ENCODE measurements around the gene XRRA1. TPM values are rescaled to one million over a fixed set of nuclear protein-coding genes. Genes with fewer than 3 reads are reported as not detected.

XRRA1 gene
- total RNA-seq, 1 experiment from 2014 or later: 49.6 TPM

- no peaks in the 10 kb centered on the region for H3K27me3 Mint-ChIP-seq (ENCODE audit: insufficient read depth, unreplicated experiment)
- ChIA-PET POLR2A (no interaction called here), CTCF (no interaction called here)
- H3K27ac Mint-ChIP-seq (ENCODE audit: low read depth, unreplicated experiment): no peak overlapping the region
- H3K4me3 Mint-ChIP-seq (ENCODE audit: unreplicated experiment): no peak overlapping the region
- H3K9me3 Mint-ChIP-seq (ENCODE audit: unreplicated experiment): no peaks in the 10 kb centered on the region
- no peak for TF ChIP-seq CTCF (IDR thresholded peaks at IDR 0.05; ENCODE audit: unreplicated experiment)
- H3K4me1 Mint-ChIP-seq (ENCODE audit: insufficient read depth, unreplicated experiment): no peaks in the 10 kb centered on the region
- BruUV-seq (replicated peaks): no TSS peak
- intact Hi-C loops (cut with micrococcal nuclease): no loop called here
- peaks cover 78% of the 10 kb centered on the region for H3K36me3 Mint-ChIP-seq (ENCODE audit: insufficient read depth, unreplicated experiment)
- DNase-seq (ENCODE audit: unreplicated experiment): no peak
Observed at GRCh38 chr11:74842967-74843366, 105.9 kb downstream of the XRRA1 start.

DNA sequence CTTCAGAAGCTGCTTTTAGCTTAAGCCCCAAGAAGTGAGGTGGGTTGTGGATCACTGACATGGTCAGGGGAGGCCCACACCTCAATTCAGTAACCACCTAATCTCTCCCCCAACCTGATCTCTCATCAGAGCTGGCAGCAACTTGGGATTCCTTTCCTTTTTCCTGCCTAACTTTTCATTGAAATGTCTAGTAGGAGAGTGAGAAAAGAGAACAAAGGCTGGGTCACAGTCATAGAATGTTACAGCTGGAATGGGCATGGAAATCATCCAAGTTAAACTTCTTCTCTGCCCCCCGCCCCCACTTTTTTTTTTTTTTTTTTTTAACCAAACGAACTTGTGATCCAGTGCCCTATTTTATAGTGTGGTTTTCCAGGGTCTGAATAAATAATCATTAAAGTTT lies 108.4 kb downstream of the XRRA1 start:
- Mint-ChIP-seq H3K27ac (ENCODE audit: low read depth, unreplicated experiment) (no peak overlapping the region), H3K9me3 (ENCODE audit: unreplicated experiment) (no peaks in the 10 kb centered on the region), H3K4me3 (ENCODE audit: unreplicated experiment) (no peak overlapping the region), H3K27me3 (ENCODE audit: insufficient read depth, unreplicated experiment) (no peaks in the 10 kb centered on the region), H3K4me1 (ENCODE audit: insufficient read depth, unreplicated experiment) (no peaks in the 10 kb centered on the region), H3K36me3 (ENCODE audit: insufficient read depth, unreplicated experiment) (peaks cover 89% of the 10 kb centered on the region)
- no peak for DNase-seq (ENCODE audit: unreplicated experiment)
- no peak for TF ChIP-seq CTCF (IDR thresholded peaks at IDR 0.05; ENCODE audit: unreplicated experiment)
- CTCF ChIA-PET: interaction anchor here (1.0 to 1.4 kb wide), 3 partner anchors 138 to 301 kb away, joined by 3 to 4 read pairs (median 4); no protein-coding TSS in a partner anchor
- POLR2A ChIA-PET: interaction anchor here (0.9 kb wide), 1 partner anchor 18 kb away, joined by 3 read pairs; no protein-coding TSS in a partner anchor
- intact Hi-C loops (cut with micrococcal nuclease): no loop called here
- BruUV-seq (replicated peaks): no TSS peak

- no peak overlapping the region for H3K4me3 Mint-ChIP-seq (ENCODE audit: unreplicated experiment)
Observed at GRCh38 chr11:74839971-74840370, 108.9 kb downstream of the XRRA1 start.

GRCh38 chr11:74839446-74839845 lies 109.4 kb downstream of the XRRA1 start:
- H3K36me3 Mint-ChIP-seq (ENCODE audit: insufficient read depth, unreplicated experiment): peaks cover 91% of the 10 kb centered on the region
- BruUV-seq (replicated peaks): no TSS peak
- TF ChIP-seq CTCF (IDR thresholded peaks at IDR 0.05; ENCODE audit: unreplicated experiment): no peak
- no peak overlapping the region for H3K4me3 Mint-ChIP-seq (ENCODE audit: unreplicated experiment)
- CTCF ChIA-PET: interaction anchor here (1.0 to 1.1 kb wide), 2 partner anchors 205 to 302 kb away, joined by 3 to 4 read pairs; no protein-coding TSS in a partner anchor
- H3K27ac Mint-ChIP-seq (ENCODE audit: low read depth, unreplicated experiment): no peak overlapping the region
- H3K27me3 Mint-ChIP-seq (ENCODE audit: insufficient read depth, unreplicated experiment): no peaks in the 10 kb centered on the region
- DNase-seq (ENCODE audit: unreplicated experiment): no peak
- intact Hi-C loops (cut with micrococcal nuclease): no loop called here
- POLR2A ChIA-PET: no interaction called here
- no peaks in the 10 kb centered on the region for H3K4me1 Mint-ChIP-seq (ENCODE audit: insufficient read depth, unreplicated experiment)
- H3K9me3 Mint-ChIP-seq (ENCODE audit: unreplicated experiment): no peaks in the 10 kb centered on the region

More at GRCh38 chr11:74839971-74840370, 108.9 kb downstream of the XRRA1 start:
- DNase-seq (ENCODE audit: unreplicated experiment): no peak
- H3K27ac Mint-ChIP-seq (ENCODE audit: low read depth, unreplicated experiment): no peak overlapping the region
- TF ChIP-seq CTCF (IDR thresholded peaks at IDR 0.05; ENCODE audit: unreplicated experiment): no peak
- intact Hi-C loops (cut with micrococcal nuclease): no loop called here
- H3K36me3 Mint-ChIP-seq (ENCODE audit: insufficient read depth, unreplicated experiment): peaks cover 90% of the 10 kb centered on the region
- H3K4me1 Mint-ChIP-seq (ENCODE audit: insufficient read depth, unreplicated experiment): no peaks in the 10 kb centered on the region
- no peaks in the 10 kb centered on the region for H3K27me3 Mint-ChIP-seq (ENCODE audit: insufficient read depth, unreplicated experiment)
- POLR2A ChIA-PET: interaction anchor here (0.9 kb wide), 1 partner anchor 18 kb away, joined by 3 read pairs; no protein-coding TSS in a partner anchor
- no peaks in the 10 kb centered on the region for H3K9me3 Mint-ChIP-seq (ENCODE audit: unreplicated experiment)
- no TSS peak for BruUV-seq (replicated peaks)
- CTCF ChIA-PET: interaction anchor here (1.0 to 1.4 kb wide), 3 partner anchors 137 to 302 kb away, joined by 3 to 4 read pairs (median 4); no protein-coding TSS in a partner anchor
